ENCODE results near the gene PAWR.
"Not testable (repeated sequence)": the region's sequence is repeated elsewhere in the genome, so short reads cannot be mapped to it uniquely, and the experiment has no call there.

The PAWR gene

DNA sequence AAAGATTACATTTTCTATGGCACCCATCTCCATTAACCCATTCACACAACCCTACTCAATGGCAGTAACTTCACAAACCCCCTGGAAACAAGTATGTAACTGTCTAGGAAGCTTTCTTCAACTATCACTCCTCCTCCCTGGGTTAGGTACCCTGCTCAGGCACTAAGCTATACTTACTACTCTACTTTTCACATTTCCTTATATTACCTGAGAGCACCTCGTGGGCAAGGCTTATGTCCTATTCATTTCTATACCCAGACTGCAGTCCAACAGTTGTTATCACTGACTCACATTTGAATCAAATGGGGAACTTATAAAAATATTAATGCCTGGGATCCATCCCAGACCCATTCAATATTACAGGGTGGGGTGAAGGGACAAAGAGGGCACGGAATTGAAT, 4.6 kb downstream of the PAWR start:
- no peak for DNase-seq

DNA sequence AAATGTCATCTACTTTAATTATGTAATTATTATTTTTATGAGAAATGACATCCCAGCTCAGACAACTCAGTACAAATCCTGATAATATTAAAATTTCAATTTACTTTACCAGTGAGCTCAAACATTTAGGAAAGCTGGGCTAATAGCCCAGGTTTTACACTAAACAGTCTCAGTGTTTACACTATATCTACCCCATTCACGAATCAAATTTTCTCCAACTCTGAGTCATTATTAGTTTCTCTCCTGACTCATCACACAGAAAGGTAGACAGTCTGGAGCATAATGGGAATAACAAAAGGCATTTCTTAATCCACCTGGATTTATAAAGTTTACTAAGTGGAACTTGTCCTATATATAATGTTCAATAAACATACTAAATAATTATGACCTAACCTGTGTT, 5.7 kb downstream of the PAWR start:
- no peak for DNase-seq

DNA sequence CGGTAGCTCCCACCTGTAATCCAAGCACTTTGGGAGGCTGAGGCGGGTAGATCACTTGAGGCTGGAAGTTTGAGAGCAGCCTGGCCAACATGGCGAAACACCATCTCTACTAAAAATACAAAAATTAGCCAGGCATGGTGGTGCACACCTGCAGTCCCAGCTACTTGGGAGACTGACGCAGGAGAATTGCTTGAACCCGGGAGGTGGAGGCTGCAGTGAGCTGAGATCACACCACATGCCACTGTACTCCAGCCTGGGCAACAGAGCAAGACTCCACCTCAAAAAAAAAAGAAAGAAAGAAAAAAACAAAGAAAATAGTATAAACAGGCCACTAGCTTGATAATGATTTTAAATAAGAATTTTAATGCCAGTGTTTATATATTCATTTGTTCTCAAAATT, 6.4 kb downstream of the PAWR start:
- not testable (repeated sequence) for DNase-seq

DNA sequence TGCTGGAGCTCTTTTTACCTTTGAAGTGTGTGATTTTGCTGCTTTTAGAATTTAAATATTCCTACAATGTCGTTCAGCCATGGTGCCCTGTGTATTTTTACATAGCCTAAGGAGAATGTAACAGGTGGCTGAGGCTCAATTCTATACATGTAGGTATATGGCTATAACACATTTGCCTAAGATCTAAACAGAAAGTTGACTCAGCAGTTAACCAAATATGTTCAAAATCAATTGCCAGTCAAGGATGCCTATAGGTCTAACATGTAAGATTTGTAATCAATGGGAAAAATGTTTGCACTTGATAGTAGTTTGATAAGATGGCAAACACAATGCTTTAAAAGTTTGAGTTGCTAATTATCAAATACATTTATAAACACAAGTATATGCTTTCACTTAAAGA, 8.2 kb downstream of the PAWR start:
- DNase-seq: no peak

DNA sequence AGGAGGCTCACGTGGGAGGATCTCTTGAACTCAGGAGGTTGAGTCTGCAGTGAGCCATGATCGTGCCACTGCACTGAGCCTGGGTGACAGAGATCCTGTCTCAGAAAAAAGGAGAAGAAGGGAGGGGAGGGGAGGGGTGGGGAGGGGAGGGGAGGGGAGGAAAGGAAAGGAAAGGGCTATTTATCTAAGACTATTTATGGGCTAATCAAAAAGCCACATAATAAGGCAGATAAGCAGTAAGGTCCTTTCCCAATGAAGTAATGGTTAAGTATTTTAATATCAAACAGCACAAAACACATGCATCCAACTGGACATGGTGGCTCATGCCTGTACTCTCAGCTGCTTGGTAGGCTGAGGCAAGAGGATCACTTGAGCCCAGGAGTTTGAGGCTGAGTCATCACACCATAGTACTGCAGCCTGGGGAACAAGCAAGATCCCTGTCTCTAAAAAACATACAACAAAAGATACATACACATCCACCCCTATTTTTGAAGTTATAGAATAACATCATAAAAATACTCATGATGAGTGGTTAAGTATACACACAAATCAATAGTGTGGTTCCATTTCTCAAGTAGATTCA, 9.7 kb downstream of the PAWR start:
- no peak for DNase-seq

DNA sequence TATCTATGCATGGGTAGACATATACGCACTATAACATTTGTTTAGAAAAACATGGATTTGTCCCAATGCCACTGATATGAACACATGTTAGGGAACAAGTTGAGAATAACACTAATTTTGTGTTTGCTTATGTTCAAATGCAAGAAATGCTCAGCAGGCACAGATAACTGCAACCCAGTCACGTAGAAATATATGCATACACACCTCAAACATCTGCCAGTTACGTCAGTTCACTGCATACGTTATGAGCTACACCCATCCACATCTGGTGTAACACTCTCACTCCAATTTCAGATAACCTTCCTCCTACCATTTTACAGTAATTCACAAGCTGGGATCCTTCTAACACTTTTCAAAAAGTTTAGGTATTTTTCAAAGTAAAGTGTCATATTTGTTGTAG, 10.7 kb downstream of the PAWR start:
- no peak for DNase-seq

DNA sequence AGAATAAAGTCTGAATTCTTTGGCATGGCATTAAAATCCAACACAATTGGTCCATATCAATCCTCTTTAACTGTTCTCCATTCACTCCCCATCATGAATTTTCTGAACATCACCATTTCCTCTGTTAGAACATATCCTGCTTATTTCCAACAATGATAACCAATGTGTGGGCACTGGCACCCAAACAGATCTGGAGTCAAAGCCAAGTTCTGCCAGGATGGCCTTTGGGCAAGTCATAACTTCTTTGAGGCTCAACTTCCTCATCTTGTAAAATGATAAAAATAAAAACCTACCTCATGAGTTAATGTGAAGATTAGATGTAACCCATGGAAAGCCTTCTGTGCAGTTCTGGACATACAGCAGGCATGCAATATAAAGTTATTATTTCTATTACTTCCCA, 12.5 kb downstream of the PAWR start:
- no peak for DNase-seq

DNA sequence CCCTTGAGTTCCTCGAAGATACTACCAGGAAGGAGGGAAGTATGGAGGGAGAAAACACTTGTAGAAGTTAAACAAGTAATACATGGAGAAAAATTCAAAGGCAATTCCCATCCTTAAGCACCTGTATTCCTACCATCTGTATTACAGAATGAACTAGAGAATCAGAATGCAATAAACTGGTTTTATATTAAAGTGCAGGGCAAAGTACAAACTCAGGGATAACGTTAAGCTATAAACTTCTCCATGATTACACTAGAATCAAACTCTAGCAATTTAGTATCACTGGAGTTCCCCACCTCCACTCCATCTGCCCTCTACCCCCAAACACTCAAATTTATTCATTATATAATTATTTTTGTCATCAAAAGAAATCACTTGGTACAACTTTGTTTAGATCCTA, 13.1 kb downstream of the PAWR start:
- no peak for DNase-seq

DNA sequence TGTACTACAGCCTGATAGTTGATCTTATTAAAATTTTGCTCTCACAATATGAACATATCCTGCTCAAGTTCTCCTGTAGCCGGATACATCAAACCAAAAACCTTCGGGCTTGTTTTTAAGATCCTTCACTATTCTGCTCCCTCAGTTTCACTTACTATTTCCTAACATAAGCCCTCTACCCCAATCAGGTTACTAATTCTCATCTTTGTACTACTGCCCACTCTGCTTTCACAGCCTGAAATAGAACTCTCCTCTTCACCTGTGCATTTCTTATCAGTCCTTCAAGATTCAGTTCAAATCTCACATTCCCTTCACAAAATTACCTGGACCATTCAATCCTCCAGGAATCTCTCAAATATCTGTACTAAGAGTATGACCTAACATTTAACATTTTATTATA, 14.2 kb downstream of the PAWR start:
- DNase-seq: no peak

DNA sequence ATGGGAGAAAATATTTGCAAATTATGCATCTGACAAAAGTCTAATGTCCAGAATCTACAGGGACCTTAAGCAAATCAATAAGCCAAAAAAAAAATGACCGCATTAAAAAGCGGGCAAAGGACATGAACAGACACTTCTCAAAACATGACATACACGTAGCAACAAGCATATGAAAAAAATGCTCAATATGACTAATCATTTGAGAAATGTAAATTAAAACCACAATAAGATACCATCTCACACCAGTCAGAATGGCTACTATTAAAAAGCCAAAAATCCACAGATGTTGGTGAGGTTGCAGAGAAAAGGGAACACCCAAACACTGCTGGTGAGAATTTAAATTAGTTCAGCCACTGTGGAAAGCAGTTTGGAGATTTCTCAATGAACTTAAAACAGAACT, 16.1 kb downstream of the PAWR start:
- DNase-seq: no peak

DNA sequence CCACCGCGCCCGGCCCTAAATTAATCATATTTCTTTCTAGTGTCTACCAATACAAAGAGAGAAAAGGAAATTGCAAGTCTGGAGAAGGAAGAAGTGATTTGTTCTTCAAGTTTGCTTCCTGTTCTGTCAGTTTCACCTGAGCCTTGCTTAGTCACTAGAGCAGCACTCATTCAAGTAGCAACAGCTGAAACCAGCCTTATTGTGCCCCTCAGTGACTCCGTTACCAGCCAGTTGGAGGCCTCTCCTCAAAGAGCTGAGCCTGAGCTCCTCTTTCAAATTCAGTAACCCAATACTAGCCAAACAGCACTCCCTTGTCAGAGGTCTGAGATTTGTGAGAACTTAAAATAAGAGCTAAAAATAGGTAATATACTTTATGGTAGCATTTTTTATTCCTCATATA, 17.4 kb downstream of the PAWR start:
- no peak for DNase-seq

DNA sequence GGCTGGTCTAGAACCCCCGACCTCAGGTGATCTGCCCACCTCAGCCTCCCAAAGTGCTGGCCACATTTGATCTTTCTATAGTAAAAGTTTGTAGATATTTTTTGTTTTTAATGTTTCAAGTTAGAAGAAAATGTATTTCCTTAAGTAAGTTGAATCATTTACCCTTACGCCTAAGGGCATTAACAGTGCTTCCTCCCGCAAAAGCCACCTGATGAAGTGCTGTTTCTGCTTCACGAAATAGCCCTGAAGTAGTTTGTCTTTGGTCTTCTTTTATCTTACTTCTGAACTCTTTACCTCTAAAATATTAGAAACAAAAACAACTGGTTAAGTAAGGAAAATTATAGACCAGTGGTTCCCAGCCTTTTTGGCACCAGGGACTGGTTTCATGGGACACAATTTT, 22.7 kb downstream of the PAWR start:
- no peak for DNase-seq

DNA sequence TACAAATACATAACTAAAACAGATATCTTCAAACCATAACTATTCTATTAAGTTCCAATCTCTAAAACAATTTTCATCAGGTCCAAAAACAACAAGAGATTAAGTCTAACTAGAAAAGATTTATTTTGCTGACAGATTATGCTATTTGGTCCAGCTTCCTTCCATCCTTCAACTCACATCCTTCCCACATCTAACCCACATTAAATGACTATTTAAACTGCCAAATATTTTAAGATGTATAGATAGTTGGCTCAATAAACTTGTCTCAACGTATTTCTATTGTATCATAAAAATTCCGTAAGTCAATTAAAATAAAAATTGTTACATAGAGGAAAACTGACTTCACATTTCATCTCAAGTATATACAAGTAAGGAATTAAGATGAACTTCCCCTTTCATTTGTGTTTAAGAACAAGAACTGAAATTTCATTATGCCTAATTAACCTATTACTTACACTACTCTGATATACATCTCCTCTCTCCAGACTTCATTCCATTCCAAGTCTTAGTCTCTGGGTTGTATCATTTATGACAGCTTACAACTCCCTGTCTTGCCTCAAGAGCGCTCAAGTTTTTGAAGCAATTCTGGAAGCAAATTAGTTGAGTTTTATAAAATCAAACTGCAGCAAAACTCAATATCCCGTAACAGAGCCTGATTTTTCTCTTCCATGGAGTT, 25.4 kb downstream of the PAWR start:
- no peak for DNase-seq

DNA sequence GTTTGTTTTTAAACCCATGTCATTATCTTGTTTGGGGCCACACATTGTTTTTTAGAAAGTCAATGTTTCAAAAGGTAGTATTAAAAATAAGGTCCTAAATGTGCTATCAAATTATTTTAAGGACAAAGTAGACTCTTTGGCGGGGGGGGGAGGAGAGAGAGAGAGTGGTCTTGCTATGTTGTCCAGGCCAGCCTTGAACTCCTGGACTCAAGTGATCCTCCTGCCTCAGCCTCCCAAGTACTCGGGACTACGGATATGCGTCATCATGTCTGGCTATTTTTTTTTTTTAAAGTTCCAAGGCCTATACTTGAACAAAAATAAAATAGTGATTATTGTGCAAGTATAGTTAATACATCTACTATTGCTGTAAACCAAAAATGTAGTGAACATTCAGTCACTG, 26.2 kb downstream of the PAWR start:
- DNase-seq: no peak

DNA sequence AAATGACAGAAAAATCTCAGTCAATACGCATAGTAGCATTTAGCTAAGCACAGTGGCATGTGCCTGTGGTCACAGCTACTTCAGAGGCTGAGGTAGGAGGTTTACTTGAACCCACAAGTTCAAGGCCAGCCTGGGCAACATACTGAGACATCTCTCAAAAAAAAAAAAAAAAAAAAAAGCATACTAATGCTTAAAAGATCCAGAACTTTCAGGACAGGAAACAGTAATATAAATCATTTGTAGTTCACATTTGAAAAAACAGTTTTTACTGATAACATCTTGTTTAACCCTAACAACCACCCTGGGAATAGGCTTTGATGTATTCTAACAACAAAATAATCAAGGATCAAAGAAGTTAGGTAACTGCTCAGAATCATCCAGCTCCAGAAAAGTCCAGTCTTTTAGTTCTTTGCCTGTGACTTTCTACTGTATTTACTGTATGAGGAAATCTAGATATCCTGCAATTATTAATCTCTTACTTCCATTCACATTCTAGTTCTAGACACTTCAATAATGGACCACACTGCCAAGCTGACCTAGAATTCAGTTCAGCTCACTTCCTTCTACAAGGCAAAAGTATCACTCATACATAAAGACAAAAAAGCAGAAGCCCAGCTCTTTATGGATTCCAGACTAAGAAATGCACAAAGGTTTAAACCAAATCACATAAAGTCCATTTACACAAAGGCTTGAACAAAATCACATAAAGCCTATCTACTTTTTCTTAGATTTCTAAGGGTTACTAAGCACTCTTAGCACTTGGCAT, 28.5 kb downstream of the PAWR start:
- DNase-seq: no peak

DNA sequence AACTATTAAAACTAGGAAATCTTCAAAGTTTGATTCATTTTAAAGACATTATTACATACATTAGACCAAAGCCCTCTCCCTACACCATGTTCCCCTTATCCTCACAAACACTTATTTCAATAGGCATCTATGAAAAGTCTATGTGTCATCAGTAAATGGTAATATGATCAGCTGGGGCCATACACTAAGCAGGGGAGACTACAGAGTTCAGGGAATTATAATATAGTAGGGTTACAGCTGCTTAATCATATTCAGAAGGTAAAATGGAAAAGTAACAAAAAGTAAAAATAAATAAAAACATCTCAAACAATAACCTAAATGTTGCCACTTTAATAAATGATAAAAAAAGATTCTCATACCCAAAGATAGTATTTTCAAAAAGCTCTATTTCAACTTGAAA, 29.1 kb downstream of the PAWR start:
- DNase-seq: no peak

DNA sequence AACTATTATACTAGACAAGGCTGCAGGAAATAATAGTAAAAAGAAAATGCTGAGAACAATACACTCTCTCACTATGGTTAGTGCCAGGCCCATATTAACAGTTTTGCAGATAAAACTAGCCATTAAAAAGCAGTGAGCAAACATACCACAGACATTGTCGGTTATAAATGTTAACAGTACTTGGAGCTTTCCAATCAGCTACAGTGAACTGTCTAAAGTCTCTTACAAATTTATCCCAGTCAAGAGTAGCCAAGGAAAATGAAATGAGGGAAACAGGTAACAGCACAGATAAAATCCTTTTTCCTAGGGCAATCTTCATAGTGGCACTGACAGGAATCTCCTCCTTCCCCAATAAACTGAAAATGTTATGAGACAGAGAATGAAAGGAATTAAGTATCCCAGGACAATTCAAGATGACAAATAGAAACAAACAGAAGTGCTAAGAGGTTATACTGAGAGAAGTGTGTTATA, 30.8 kb downstream of the PAWR start:
- DNase-seq: no peak

DNA sequence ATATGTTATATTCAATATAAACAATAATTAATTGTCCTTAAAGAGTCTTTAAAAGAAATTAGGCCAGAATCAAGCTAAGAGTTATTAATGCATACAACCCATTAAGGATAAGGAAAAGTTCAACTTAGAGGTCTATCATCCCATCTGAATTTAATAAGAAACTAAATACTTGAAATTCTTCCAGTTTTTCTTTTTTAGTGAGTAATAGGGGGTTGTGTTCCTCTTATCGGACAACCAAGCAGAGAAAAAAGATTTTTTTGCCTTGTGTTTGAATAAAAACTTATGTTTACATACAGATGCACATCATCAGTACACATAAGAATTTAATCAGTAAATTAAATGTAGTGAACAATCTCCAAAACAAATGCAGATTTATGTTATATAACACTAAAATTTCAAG, 32.5 kb downstream of the PAWR start:
- no peak for DNase-seq

DNA sequence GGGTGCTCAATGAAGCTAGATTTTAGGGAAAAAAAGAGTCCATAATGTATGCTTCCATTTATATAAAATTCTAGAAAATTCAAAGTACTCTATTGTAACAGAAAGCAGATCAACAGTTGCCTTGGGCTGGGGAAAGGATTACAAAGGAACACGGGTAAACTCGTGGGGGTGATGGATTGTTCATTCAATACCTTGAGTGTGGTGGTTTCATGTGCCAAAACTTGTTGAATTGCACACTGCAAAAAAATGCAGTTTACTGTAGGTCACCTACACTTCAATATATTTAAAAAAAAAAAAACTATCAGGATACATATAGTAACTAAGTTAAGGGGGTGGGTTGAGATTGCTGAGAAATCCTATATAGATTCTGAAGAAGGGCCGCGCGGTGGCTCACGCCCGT, 33.6 kb downstream of the PAWR start:
- no peak for DNase-seq

DNA sequence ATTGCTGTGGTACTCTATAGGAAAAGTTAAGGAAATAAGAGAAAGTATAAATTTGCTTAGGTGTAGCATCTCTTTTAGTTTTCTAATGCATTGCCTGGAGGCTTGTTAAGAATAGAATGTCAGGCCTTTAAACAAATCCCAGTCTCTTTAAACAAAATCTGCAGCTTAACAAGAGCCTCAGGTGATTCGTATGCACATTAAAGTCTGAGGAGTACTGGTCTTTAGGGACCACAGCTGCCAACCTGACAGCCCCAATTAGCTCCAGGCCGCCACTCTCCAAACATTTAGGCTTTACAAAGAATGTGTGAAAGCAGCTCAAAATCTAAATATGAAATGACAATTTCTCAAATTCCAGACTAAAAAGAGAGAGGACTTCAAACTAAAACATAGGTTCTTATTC, 35.7 kb downstream of the PAWR start:
- DNase-seq: no peak

DNA sequence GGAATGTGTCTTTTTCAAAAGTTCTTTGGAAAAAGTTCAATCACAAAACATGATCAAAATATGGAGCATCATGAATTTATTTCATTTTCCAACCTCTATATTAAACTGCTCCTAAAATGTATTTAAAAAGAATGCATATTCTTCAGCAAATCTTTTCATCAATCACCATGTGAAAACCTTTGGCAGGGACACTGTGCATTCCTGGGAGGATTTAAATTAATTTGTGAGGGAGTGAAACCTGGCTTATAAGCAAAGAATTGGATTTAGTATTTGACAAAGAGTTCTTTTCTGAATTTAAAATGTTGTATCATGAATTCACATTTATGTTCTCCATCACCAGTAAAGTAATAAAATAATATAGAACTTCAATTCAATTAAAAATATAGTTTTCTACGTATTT, 38.2 kb downstream of the PAWR start:
- no peak for DNase-seq

DNA sequence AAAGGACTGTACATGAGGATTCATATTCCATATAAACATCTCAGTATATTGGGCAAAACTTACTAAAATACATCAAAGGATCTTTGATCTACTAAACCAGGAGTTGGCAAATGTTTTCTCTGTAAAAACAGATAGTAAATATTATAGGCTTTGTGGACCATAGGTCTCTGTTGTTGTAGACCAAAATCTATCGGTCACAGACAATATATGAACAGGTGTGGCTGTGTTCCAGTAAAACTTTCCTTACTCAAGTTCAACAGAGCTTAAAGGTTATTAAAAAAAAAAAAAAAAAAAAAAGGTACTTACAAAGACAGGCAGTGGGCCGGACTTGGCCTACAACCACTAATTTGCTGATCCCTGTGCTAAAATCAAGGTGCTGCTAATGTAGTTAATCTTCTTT, 40.3 kb downstream of the PAWR start:
- DNase-seq: no peak

DNA sequence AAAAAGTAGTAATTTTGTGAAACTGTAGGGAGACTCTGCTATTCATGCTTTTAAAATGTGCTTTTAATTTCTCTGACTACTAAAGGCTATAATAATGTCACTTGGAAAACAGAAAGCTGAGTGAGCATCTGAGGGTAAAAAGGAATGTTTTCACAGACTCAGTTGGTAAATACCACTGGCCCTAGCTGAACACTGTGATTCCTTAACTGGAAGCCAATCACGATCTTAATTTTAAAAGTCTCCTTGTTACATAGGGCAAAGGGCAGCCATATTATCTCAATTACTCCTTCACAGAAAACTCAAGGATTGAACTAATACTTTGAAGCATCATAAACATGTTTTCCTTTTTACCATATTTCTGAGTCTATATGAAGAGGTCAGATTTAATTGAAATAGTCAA, 41.9 kb downstream of the PAWR start:
- DNase-seq: no peak

DNA sequence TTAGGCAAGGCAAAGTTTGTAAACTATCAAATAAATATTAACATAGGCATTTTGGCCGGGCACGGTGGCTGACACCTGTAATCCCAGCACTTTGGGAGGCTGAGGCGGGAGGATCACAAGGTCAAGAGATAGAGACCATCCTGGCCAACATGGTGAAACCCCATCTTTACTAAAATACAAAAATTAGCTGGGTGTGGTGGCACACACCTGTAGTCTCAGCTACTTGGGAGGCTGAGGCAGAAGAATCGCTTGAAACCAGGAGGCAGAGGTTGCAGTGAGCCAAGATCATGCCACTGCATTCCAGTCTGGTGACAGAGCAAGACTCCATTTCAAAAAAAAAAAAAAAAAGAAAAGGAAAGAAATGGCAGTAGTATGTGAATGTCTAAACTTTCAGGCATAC, 43.9 kb downstream of the PAWR start:
- not testable (repeated sequence) for DNase-seq

DNA sequence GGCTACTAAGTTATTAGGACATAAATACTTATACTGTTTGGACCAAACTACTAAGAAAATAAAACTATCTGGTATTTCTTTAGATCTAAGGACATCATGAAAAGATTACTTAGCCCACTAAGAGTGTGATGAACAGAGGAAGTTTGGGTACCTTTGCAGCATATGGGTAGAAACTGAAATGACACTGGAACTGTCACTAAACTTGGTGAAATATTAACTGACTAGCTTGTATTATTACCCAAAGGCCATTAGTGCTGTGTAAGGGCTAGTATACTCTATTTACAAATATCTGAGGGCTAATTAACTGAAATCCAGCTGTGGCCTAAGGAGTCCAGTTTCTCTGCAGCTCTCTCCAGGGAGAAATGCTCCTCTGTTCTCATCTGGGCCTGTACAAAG, 45.5 kb downstream of the PAWR start:
- no peak for DNase-seq

Data from right forelimb (tissue), 1 donor.